Endothelial cell (in vitro differentiated cells): Measurements from ENCODE around the gene ALX3. TPM values are rescaled to one million over a fixed set of nuclear protein-coding genes. Genes with fewer than 3 reads are reported as not detected.
A peak's percentile ranks its signal among the peaks of the same experiment; 100 is the strongest.

Experiments
- DNase-seq: peaks from one replicate; pipeline ENCODE4 v3.0.0; 2021; ENCODE audit warnings: low spot score
- H3K27ac Mint-ChIP-seq: one replicate; pipeline ENCODE4 v1.8.0; 2021; ENCODE audit warnings: mixed read lengths, inconsistent platforms; ENCODE audit not compliant: unreplicated experiment
- H3K27me3 Mint-ChIP-seq: one replicate; pipeline ENCODE4 v1.8.0; 2021; ENCODE audit warnings: mild to moderate bottlenecking, moderate library complexity, mixed read lengths, inconsistent platforms; ENCODE audit not compliant: unreplicated experiment
- H3K36me3 Mint-ChIP-seq: one replicate; pipeline ENCODE4 v1.8.0; 2021; ENCODE audit warnings: mild to moderate bottlenecking, low read depth, mixed read lengths, inconsistent platforms; ENCODE audit not compliant: unreplicated experiment
- H3K4me1 Mint-ChIP-seq: one replicate; pipeline ENCODE4 v1.8.0; 2021; ENCODE audit warnings: mild to moderate bottlenecking, mixed read lengths, inconsistent platforms; ENCODE audit not compliant: unreplicated experiment
- H3K4me3 Mint-ChIP-seq: one replicate; pipeline ENCODE4 v1.8.0; 2021; ENCODE audit warnings: mild to moderate bottlenecking, mixed read lengths, inconsistent platforms; ENCODE audit not compliant: unreplicated experiment
- H3K9me3 Mint-ChIP-seq: one replicate; pipeline ENCODE4 v1.8.0; 2021; ENCODE audit warnings: mixed read lengths, inconsistent platforms; ENCODE audit not compliant: unreplicated experiment
- CTCF ChIP-seq: fragments of 200-600 bp; sonication (generic); IDR thresholded peaks from one replicate; pipeline ENCODE4 v1.5.0; 2021; ENCODE audit warnings: antibody characterized with exemption; ENCODE audit not compliant: unreplicated experiment
- total RNA-seq: library from RNA; stranded (reverse); fragmentation: NEBNext Ultra II Directional; extraction: Animal tissue kit (Norgen Biotek cat#: 25700); gene quantifications from one replicate; pipeline ENCODE4 v1.2.1, GENCODE V29; 2021; ENCODE audit not compliant: unreplicated experiment

ALX3 gene
- total RNA-seq, 1 donor from 2014 or later: not detected

GRCh38 chr1:110089561-110090275 lies 19.2 kb upstream of the ALX3 start:
- H3K4me1 Mint-ChIP-seq: peaks cover 46% of the 10 kb centered on the region
- DNase-seq: no peak
- H3K9me3 Mint-ChIP-seq: no peaks in the 10 kb centered on the region
- H3K27me3 Mint-ChIP-seq: peaks cover 18% of the 10 kb centered on the region
- TF ChIP-seq CTCF: no peak
- no peak overlapping the region for H3K4me3 Mint-ChIP-seq
- H3K36me3 Mint-ChIP-seq: no peaks in the 10 kb centered on the region
- H3K27ac Mint-ChIP-seq: no peak overlapping the region

- DNase-seq: no peak
- H3K27ac Mint-ChIP-seq: no peak overlapping the region
- H3K4me3 Mint-ChIP-seq: no peak overlapping the region
- peaks cover 15% of the 10 kb centered on the region for H3K27me3 Mint-ChIP-seq
- no peak for TF ChIP-seq CTCF
- H3K9me3 Mint-ChIP-seq: no peaks in the 10 kb centered on the region
- no peaks in the 10 kb centered on the region for H3K36me3 Mint-ChIP-seq
- H3K4me1 Mint-ChIP-seq: peaks cover 46% of the 10 kb centered on the region
These were observed 18.4 kb upstream of the ALX3 start for GRCh38 chr1:110088739-110089316.

GRCh38 chr1:110087812-110088738 lies 17.6 kb upstream of the ALX3 start:
- Mint-ChIP-seq H3K36me3 (no peaks in the 10 kb centered on the region), H3K27ac (no peak overlapping the region), H3K4me3 (no peak overlapping the region), H3K4me1 (peaks cover 52% of the 10 kb centered on the region), H3K9me3 (no peaks in the 10 kb centered on the region), H3K27me3 (peaks cover 19% of the 10 kb centered on the region)
- peak; percentile 77 for DNase-seq
- TF ChIP-seq CTCF: peak; percentile 76

GRCh38 chr1:110086961-110087360 lies 16.5 kb upstream of the ALX3 start:
- H3K27me3 Mint-ChIP-seq: peaks cover 19% of the 10 kb centered on the region
- no peak overlapping the region for H3K4me3 Mint-ChIP-seq
- H3K36me3 Mint-ChIP-seq: no peaks in the 10 kb centered on the region
- TF ChIP-seq CTCF: no peak
- no peaks in the 10 kb centered on the region for H3K9me3 Mint-ChIP-seq
- peaks cover 56% of the 10 kb centered on the region for H3K4me1 Mint-ChIP-seq
- no peak overlapping the region for H3K27ac Mint-ChIP-seq
- DNase-seq: no peak
